Mesothelial cell of epicardium (in vitro differentiated cells): Measurements from ENCODE around the gene HGFAC. TPM values are rescaled to one million over a fixed set of nuclear protein-coding genes. Genes with fewer than 3 reads are reported as not detected.

Experiments
- DNase-seq, 2 experiments: peaks; one replicate each; pipeline ENCODE4 v3.0.0; 2021; ENCODE audit warnings: low spot score in 2 of 2; ENCODE audit not compliant: unreplicated experiment in 2 of 2
- H3K27ac Mint-ChIP-seq: 2 replicates; pipeline ENCODE4 v1.8.0; 2021; ENCODE audit warnings: mixed read lengths
- H3K27me3 Mint-ChIP-seq: 2 replicates; pipeline ENCODE4 v1.8.0; 2021; ENCODE audit warnings: low read depth, mixed read lengths
- H3K36me3 Mint-ChIP-seq: 2 replicates; pipeline ENCODE4 v1.8.0; 2021; ENCODE audit warnings: mixed read lengths
- H3K4me1 Mint-ChIP-seq: 2 replicates; pipeline ENCODE4 v1.8.0; 2021; ENCODE audit warnings: mixed read lengths
- H3K4me3 Mint-ChIP-seq: 2 replicates; pipeline ENCODE4 v1.8.0; 2021; ENCODE audit warnings: mild to moderate bottlenecking, moderate library complexity, mixed read lengths
- H3K9me3 Mint-ChIP-seq: 2 replicates; pipeline ENCODE4 v1.8.0; 2021; ENCODE audit warnings: mixed read lengths
- total RNA-seq: library from RNA; stranded (reverse); gene quantifications from 3 replicates; pipeline ENCODE4 v1.2.1, GENCODE V29; 2021
- TF ChIP-seq, protein P1 (sequence below): fragments of 200-600 bp; sonication (generic); IDR thresholded peaks from one replicate; pipeline ENCODE4 v1.5.0; 2021; ENCODE audit warnings: antibody characterized with exemption; ENCODE audit not compliant: unreplicated experiment

The HGFAC gene
- total RNA-seq, 1 donor from 2014 or later: 2.5 TPM

DNA sequence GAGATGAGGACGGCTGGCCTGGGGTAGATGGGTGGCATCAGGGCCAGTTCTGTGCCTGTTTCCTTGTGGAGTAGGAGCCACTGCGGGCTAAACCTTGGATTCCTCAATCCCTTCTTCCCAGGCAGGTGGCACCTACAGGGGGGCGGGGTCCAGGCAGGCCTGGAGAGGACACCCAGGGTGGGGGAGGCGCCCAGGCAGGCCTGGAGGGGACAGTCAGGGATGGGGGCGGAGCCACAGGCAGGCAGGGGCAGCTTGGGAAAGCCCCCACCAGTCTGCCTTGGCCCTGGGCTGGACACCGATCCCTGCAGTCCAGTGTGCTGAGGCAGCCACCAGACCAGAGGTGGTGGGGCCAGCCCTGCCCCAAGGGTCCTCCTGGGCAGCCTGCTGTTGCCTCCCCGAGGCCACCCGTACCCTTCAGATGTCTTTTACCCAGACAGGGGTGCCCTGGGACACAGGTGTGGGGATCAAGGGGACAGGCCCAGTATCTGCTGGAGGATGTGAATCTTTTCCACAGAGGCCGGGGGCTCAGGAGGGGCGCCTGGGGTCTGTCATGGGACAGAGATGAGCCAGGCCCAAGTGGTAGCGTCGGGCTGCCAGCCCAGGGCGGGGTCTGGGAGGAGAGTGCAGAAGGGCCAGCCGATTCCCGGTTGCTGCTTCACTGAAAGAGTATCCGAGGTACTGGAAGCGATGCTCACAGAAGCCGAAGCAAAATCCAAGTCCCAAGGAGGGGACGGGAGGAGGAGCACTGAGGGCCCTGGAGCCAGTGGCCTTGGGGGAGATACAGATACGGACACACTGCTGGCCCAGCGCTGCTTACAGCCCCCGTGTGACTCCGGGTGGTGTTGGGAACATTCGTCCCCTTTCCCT is 56.0 kb downstream of the HGFAC start:
- Mint-ChIP-seq H3K4me3 (no peak overlapping the region), H3K36me3 (no peaks in the 10 kb centered on the region), H3K9me3 (no peaks in the 10 kb centered on the region), H3K4me1 (peaks cover 10% of the 10 kb centered on the region), H3K27me3 (peaks cover 6% of the 10 kb centered on the region), H3K27ac (no peak overlapping the region)
- DNase-seq: no peak
- TF ChIP-seq, protein P1, sequence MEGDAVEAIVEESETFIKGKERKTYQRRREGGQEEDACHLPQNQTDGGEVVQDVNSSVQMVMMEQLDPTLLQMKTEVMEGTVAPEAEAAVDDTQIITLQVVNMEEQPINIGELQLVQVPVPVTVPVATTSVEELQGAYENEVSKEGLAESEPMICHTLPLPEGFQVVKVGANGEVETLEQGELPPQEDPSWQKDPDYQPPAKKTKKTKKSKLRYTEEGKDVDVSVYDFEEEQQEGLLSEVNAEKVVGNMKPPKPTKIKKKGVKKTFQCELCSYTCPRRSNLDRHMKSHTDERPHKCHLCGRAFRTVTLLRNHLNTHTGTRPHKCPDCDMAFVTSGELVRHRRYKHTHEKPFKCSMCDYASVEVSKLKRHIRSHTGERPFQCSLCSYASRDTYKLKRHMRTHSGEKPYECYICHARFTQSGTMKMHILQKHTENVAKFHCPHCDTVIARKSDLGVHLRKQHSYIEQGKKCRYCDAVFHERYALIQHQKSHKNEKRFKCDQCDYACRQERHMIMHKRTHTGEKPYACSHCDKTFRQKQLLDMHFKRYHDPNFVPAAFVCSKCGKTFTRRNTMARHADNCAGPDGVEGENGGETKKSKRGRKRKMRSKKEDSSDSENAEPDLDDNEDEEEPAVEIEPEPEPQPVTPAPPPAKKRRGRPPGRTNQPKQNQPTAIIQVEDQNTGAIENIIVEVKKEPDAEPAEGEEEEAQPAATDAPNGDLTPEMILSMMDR: no peak

DNA sequence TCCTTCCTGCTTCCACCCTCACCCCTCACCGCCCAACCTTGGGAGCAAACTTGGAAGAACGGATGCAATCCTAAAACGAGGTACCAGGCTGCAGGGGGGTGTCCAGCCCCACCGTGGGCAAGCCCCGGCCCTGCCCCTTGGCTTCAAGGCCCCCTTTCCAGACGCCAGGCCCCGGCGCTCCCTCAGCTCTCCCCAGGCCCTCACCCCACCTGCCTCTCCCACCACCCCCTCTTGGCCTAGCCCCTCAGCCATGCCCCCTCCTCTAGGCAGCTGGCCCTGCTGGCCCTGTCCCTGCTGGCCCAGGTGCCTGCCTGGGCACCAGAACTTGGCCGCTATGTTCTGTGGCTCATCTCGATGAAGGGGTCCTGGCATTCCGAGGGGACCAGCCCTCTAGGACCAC is 56.6 kb downstream of the HGFAC start:
- H3K9me3 Mint-ChIP-seq: no peaks in the 10 kb centered on the region
- H3K4me1 Mint-ChIP-seq: peaks cover 10% of the 10 kb centered on the region
- H3K27ac Mint-ChIP-seq: no peak overlapping the region
- H3K27me3 Mint-ChIP-seq: peaks cover 6% of the 10 kb centered on the region
- TF ChIP-seq, protein P1: no peak
- H3K4me3 Mint-ChIP-seq: no peak overlapping the region
- H3K36me3 Mint-ChIP-seq: peaks cover 2% of the 10 kb centered on the region
- no peak for DNase-seq

Other genes with a start within 250 kb of the HGFAC start
- 2.5 to 3.1 TPM (median 2.6 TPM) in 3 replicates for gene MSANTD1, start 192.8 kb upstream of the HGFAC start, total RNA-seq
- gene RGS12, start 148.9 kb upstream of the HGFAC start, total RNA-seq: 75.9 to 81.9 TPM (median 78.9 TPM) in 3 replicates
- 4.0 to 4.8 TPM (median 4.5 TPM) in 3 replicates for gene DOK7, start 21.3 kb downstream of the HGFAC start, total RNA-seq
- 116 to 121 TPM (median 118 TPM) in 3 replicates for gene LRPAP1, start 90.5 kb downstream of the HGFAC start, total RNA-seq